HCT116 (cell line): ENCODE measurements around the gene ARFGEF3. TPM values are rescaled to one million over a fixed set of nuclear protein-coding genes. Genes with fewer than 3 reads are reported as not detected.
A peak's percentile ranks its signal among the peaks of the same experiment; 100 is the strongest.

ENCODE experiments used
- ATAC-seq: fragments of 200-7000 bp; cut with Tn5 transposase; 2 replicates; pipeline ENCODE4 v1.9.1; 2020; ENCODE audit warnings: mild to moderate bottlenecking, moderate library complexity
- BruUV-seq: library from RNA; stranded (reverse); fragments of 400-500 nt; replicated peaks from 2 replicates; lab custom pipeline; 2021; lab: Mats Ljungman, UMichigan
- CTCF ChIA-PET: fragments of 300-600 bp; sonication (Branson Sonifier 250); formaldehyde crosslinking; loops from one replicate; lab custom pipeline; 2021; ENCODE audit warnings: antibody characterized with exemption; lab: Charles Lee
- POLR2A ChIA-PET: fragments of 300-600, 350-600 bp; sonication (Branson Sonifier 250); formaldehyde crosslinking; loops from one replicate; lab custom pipeline; 2021; ENCODE audit warnings: antibody characterized with exemption; lab: Charles Lee
- RAD21 ChIA-PET, 2 experiments: fragments of 300-600 bp; sonication (Branson Sonifier 250); formaldehyde crosslinking; loops; one replicate each; lab custom pipeline; 2023; ENCODE audit warnings: low total read pairs in 2 of 2; ENCODE audit not compliant: uncharacterized antibody in 2 of 2, unreplicated experiment in 2 of 2, low non-redundant PET in 1 of 2; lab: Charles Lee
- DNase-seq: peaks from one replicate; pipeline ENCODE4 v3.0.0-alpha.2; 2010; ENCODE audit warnings: low read depth, low spot score
- H2AFZ ChIP-seq: fragments of 200-600 bp; shearing (Covaris generic), sonication (generic); 2 replicates; pipeline ENCODE4 v1.6.1; 2017; ENCODE audit warnings: low read depth, mixed run types, mixed read lengths, antibody characterized with exemption, low read length; ENCODE audit not compliant: poor library complexity, severe bottlenecking
- H3K27ac ChIP-seq: 2 replicates; pipeline ENCODE4 v1.5.1; 2012; ENCODE audit warnings: low read depth, low read length
- H3K27me3 ChIP-seq: fragments of 200-600 bp; sonication (generic); 2 replicates; pipeline ENCODE4 v1.6.1; 2016; ENCODE audit warnings: mixed run types, low read length, mixed read lengths; ENCODE audit not compliant: insufficient read depth
- H3K36me3 ChIP-seq, 2 experiments: fragments of 200-500 bp in 1 of 2; fragments of 200-600 bp in 1 of 2; sonication (Bioruptor generic) in 1 of 2; sonication (generic) in 1 of 2; 2 replicates each; pipeline versions ENCODE4 v1.5.1 to v1.6.1; 2014 to 2016; ENCODE audit warnings: low read length in 2 of 2, inconsistent platforms in 1 of 2, mixed read lengths in 1 of 2, mixed run types in 1 of 2; ENCODE audit not compliant: insufficient read depth in 2 of 2, control insufficient read depth in 1 of 2
- H3K4me1 ChIP-seq, 2 experiments: fragments of 200-600 bp in 1 of 2; sonication (generic) in 1 of 2; 2 replicates each; pipeline versions ENCODE4 v1.5.1 to v1.6.1; 2012 to 2017; ENCODE audit warnings: low read length in 2 of 2, inconsistent platforms in 1 of 2, mild to moderate bottlenecking in 1 of 2, mixed read lengths in 1 of 2, mixed run types in 1 of 2, moderate library complexity in 1 of 2; ENCODE audit not compliant: insufficient read depth in 2 of 2, control insufficient read depth in 1 of 2
- H3K4me2 ChIP-seq: fragments of 200-600 bp; sonication (generic); 2 replicates; pipeline ENCODE4 v1.6.1; 2017; ENCODE audit warnings: mixed run types, low read length, mixed read lengths
- H3K4me3 ChIP-seq, 2 experiments: fragments of 200-600 bp in 1 of 2; sonication (generic) in 1 of 2; replicated peaks in 1 of 2; 2 replicates each; pipeline ENCODE4 v1.5.1; 2011 to 2016; ENCODE audit warnings: low read length in 2 of 2, control low read depth in 1 of 2, low read depth in 1 of 2, mild to moderate bottlenecking in 1 of 2, mixed read lengths in 1 of 2, mixed run types in 1 of 2
- H3K79me2 ChIP-seq: fragments of 200-600 bp; sonication (generic); 2 replicates; pipeline ENCODE4 v1.6.1; 2017; ENCODE audit warnings: mild to moderate bottlenecking, mixed run types, low read length, moderate library complexity, mixed read lengths; ENCODE audit not compliant: insufficient read depth
- H3K9ac ChIP-seq: fragments of 200-600 bp; sonication (generic); 2 replicates; pipeline ENCODE4 v1.6.1; 2016; ENCODE audit warnings: low read length, mixed read lengths
- H3K9me2 ChIP-seq: fragments of 200-600 bp; sonication (generic), shearing (Covaris generic); 2 replicates; pipeline ENCODE4 v1.6.1; 2017; ENCODE audit warnings: mixed run types, mild to moderate bottlenecking, moderate library complexity; ENCODE audit not compliant: insufficient read depth
- H3K9me3 ChIP-seq, 2 experiments: fragments of 200-500 bp in 1 of 2; fragments of 200-600 bp in 1 of 2; sonication (Bioruptor generic) in 1 of 2; sonication (generic) in 1 of 2; 2 replicates each; pipeline ENCODE4 v1.6.1; 2014 to 2017; ENCODE audit warnings: low read length in 2 of 2, mixed read lengths in 2 of 2, inconsistent platforms in 1 of 2, low read depth in 1 of 2, mild to moderate bottlenecking in 1 of 2, mixed run types in 1 of 2, moderate library complexity in 1 of 2; ENCODE audit not compliant: control insufficient read depth in 1 of 2, insufficient read depth in 1 of 2
- H4K20me1 ChIP-seq: fragments of 200-600 bp; sonication (generic), shearing (Covaris generic); 2 replicates; pipeline ENCODE4 v1.6.1; 2017; ENCODE audit warnings: mixed run types, mild to moderate bottlenecking, moderate library complexity; ENCODE audit not compliant: insufficient read depth
- CBX3 ChIP-seq: IDR thresholded peaks from 2 replicates; pipeline ENCODE4 v1.6.1; 2012; ENCODE audit warnings: low read depth
- CEBPB ChIP-seq: IDR thresholded peaks from 2 replicates; pipeline ENCODE4 v1.6.1; 2012; ENCODE audit warnings: low read depth
- CTCF ChIP-seq, 3 experiments: fragments of 200-600 bp in 1 of 3; sonication (generic) in 1 of 3; IDR thresholded peaks in 2 of 3; conservative IDR thresholded peaks in 1 of 3; 2 replicates each; pipeline ENCODE4 v1.5.1; 2012 to 2017; ENCODE audit warnings: low read depth in 2 of 3, low read length in 2 of 3, antibody characterized with exemption in 1 of 3, borderline replicate concordance in 1 of 3, control low read depth in 1 of 3, mild to moderate bottlenecking in 1 of 3, mixed read lengths in 1 of 3, mixed run types in 1 of 3, moderate library complexity in 1 of 3; ENCODE audit not compliant: insufficient read depth in 1 of 3
- EZH2 ChIP-seq: fragments of 200-600 bp; sonication (generic); IDR thresholded peaks from 2 replicates; pipeline ENCODE4 v1.6.1; 2017; ENCODE audit warnings: antibody characterized with exemption, mixed run types
- EZH2phosphoT487 ChIP-seq: fragments of 200-600 bp; IDR thresholded peaks from 2 replicates; pipeline ENCODE4 v1.6.1; 2018; ENCODE audit warnings: antibody characterized with exemption, borderline replicate concordance
- JUND ChIP-seq: IDR thresholded peaks from 2 replicates; pipeline ENCODE4 v1.6.1; 2012
- RAD21 ChIP-seq: IDR thresholded peaks from 2 replicates; pipeline ENCODE4 v1.6.1; 2012; ENCODE audit warnings: low read depth, mild to moderate bottlenecking
- SIN3A ChIP-seq: IDR thresholded peaks from 2 replicates; pipeline ENCODE4 v1.6.1; 2012; ENCODE audit warnings: low read depth
- SP1 ChIP-seq: IDR thresholded peaks from 2 replicates; pipeline ENCODE4 v1.6.1; 2012; ENCODE audit warnings: low read depth
- SRF ChIP-seq: IDR thresholded peaks from 2 replicates; pipeline ENCODE4 v1.6.1; 2012; ENCODE audit warnings: low read depth
- TCF7L2 ChIP-seq: IDR thresholded peaks from 2 replicates; pipeline ENCODE4 v1.7.0; 2011; ENCODE audit warnings: borderline replicate concordance, inconsistent platforms; ENCODE audit not compliant: insufficient read depth, insufficient read length; ENCODE audit errors: extremely low read depth
- YY1 ChIP-seq: IDR thresholded peaks from 2 replicates; pipeline ENCODE4 v1.6.1; 2011; ENCODE audit warnings: low read length, low read depth, moderate library complexity, mild to moderate bottlenecking; ENCODE audit not compliant: insufficient replicate concordance; ENCODE audit errors: extremely low read depth
- ZBTB33 ChIP-seq: IDR thresholded peaks from 2 replicates; pipeline ENCODE4 v1.6.1; 2011; ENCODE audit warnings: mild to moderate bottlenecking, low read length, moderate library complexity; ENCODE audit not compliant: insufficient replicate concordance; ENCODE audit errors: extremely low read depth
- ZNF274 ChIP-seq: fragments of 200-500 bp; sonication (Bioruptor generic); IDR thresholded peaks from 2 replicates; pipeline ENCODE4 v1.6.1; 2014; ENCODE audit warnings: mild to moderate bottlenecking, low read depth, low read length, inconsistent platforms
- intact Hi-C: fragments of 100-400 bp; cut with micrococcal nuclease; formaldehyde crosslinking; loops from 2 replicates; pipeline ENCODE4 v1.10.0; 2022
- total RNA-seq: library from RNA; stranded (reverse); gene quantifications from one replicate; pipeline ENCODE4 v1.2.1, GENCODE V29; 2021; ENCODE audit not compliant: unreplicated experiment
- TF ChIP-seq, protein P1 (sequence below): IDR thresholded peaks from 2 replicates; pipeline ENCODE4 v1.6.1; 2012

ARFGEF3 gene
- total RNA-seq, 1 experiment from 2014 or later = 3.8 TPM

DNA sequence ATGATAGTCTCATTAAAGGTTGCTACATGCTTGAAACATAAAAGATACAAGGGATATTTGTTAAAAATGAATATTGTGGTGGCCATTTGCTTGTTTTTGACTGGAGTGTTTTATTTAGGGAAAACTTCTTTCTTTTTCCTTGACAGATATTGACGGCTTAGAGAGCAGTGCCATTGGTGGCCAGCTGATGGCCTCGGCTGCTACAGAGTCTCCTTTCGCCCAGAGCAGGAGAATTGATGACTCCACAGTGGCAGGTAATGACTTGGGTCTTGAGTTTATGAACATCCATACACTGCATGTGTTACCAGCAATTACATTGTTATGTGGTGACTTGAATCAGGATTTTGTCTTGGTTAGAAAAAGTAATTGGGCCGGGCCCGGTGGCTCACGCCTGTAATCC lies 124.1 kb downstream of the ARFGEF3 start (continued):
- TF ChIP-seq CTCF (IDR thresholded peaks at IDR 0.05 in 2 of 3, conservative IDR thresholded peaks at IDR 0.05 in 1 of 3; ENCODE audit: borderline replicate concordance in 1 of 3, insufficient read depth in 1 of 3, low read depth in 2 of 3, low read length in 2 of 3) = peak; percentile 32 to 40 (median 38); a peak in 4 of 6 replicates
- TF ChIP-seq RAD21 = peak; percentile 49
- TF ChIP-seq JUND = no peak

GRCh38 chr6:138286698-138287097 lies 125.0 kb downstream of the ARFGEF3 start:
- Histone ChIP-seq H3K27me3 (no peaks in the 10 kb centered on the region), H3K79me2 (no peaks in the 10 kb centered on the region), H3K9me2 (no peaks in the 10 kb centered on the region), H3K9me3 (no peaks in the 10 kb centered on the region), H3K27ac (no peak overlapping the region), H3K9ac (no peak overlapping the region), H3K4me3 (no peak overlapping the region), H3K36me3 (no peaks in the 10 kb centered on the region), H3K4me1 (peaks cover 6 to 25% of the 10 kb centered on the region in 2 experiments), H3K4me2 (no peak overlapping the region), H4K20me1 (no peaks in the 10 kb centered on the region), H2AFZ (no peak overlapping the region)
- ChIA-PET RAD21 (no interaction called here), POLR2A (no interaction called here), CTCF (interaction anchor here (1.1 to 1.8 kb wide), 2 partner anchors 21 to 118 kb away, joined by 4 to 5 read pairs; partner anchors contain the start of gene HEBP2)
- TF ChIP-seq, protein P1, sequence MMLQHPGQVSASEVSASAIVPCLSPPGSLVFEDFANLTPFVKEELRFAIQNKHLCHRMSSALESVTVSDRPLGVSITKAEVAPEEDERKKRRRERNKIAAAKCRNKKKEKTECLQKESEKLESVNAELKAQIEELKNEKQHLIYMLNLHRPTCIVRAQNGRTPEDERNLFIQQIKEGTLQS = no peak
- TF ChIP-seq TCF7L2 = no peak
- no peak for TF ChIP-seq SP1
- TF ChIP-seq SIN3A = no peak
- TF ChIP-seq CBX3 = no peak
- no peak for TF ChIP-seq RAD21
- no peak for TF ChIP-seq ZBTB33
- no peak for TF ChIP-seq CEBPB
- TF ChIP-seq ZNF274 = no peak
- no peak for TF ChIP-seq JUND
- no peak for TF ChIP-seq EZH2
- TF ChIP-seq SRF = no peak
- no peak for TF ChIP-seq YY1
- TF ChIP-seq EZH2phosphoT487 = no peak
- ATAC-seq (no peak), DNase-seq (no peak)
- no TSS peak for BruUV-seq
- intact Hi-C loops = loop anchor here (5.0 to 10.0 kb wide), 2 partner anchors 228 to 284 kb away; no protein-coding TSS in a partner anchor
